Measurements from ENCODE around the gene GLYATL1. TPM values are rescaled to one million over a fixed set of nuclear protein-coding genes. Genes with fewer than 3 reads are reported as not detected.

GLYATL1 gene
- total and polyA plus RNA-seq, 2 of the 8 experiments (the other 6 are each of a cell fraction or from before 2014, with no cell fraction given), result 8.6 to 10.7 TPM

DNA sequence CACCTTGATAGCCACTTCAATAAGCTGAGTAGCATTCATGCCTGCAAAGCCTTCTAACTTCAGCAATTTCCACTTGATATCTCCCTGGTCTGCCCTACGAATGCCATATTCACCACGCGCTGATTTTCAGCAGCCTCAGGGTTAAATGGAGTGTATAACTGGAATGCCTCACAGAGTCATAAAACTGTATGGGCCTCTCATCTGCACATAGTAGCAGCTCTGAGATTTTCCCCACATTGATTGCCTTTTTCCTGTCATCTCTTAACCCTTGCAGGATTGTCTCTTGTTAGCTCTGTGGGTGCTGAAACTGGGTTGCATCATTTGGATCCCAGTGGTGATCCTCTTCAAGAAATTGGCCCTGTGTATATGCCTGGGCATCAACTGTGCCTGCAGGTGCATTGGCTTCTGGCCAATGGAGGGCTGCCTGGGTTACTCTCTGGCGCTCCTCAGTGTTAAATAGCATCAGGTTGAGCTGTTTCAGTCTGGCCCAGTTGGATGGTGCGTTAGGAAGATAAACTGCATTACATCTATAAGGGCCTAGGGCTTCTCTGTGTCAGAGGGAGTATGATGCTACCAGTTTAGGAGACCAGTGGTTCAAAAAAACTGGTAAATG, 17.4 kb upstream of the GLYATL1 start:
- H4K8ac ChIP-seq (ENCODE audit: extremely low read depth, insufficient read depth, low read length), result no peak overlapping the region
- H3K79me2 ChIP-seq (ENCODE audit: control insufficient read depth in 1 of 2, insufficient read depth in 2 of 2, low read length in 2 of 2), result no peaks in the 10 kb centered on the region
- no peak overlapping the region for H3K4me3 ChIP-seq (ENCODE audit: extremely low read depth in 1 of 4, insufficient read depth in 2 of 4, low read depth in 3 of 4, low read length in 4 of 4)
- no peaks in the 10 kb centered on the region for H4K20me1 ChIP-seq (replicated peaks in 1 of 2; ENCODE audit: control insufficient read depth in 1 of 2, insufficient read depth in 2 of 2, low read length in 2 of 2)
- no peaks in the 10 kb centered on the region for H3K27me3 ChIP-seq (replicated peaks in 1 of 4; ENCODE audit: control insufficient read depth in 3 of 4, extremely low read depth in 1 of 4, insufficient read depth in 3 of 4, low read length in 3 of 4)
- H3K23ac ChIP-seq (ENCODE audit: insufficient read length), result no peak overlapping the region
- no peak overlapping the region for H2AK5ac ChIP-seq (ENCODE audit: low read depth, low read length)
- FAIRE-seq, result no peak
- H3K18ac ChIP-seq (ENCODE audit: extremely low read depth, low read length), result no peak overlapping the region
- ChIA-PET CTCF (ENCODE audit: partially characterized antibody) (interaction anchor here (1.1 to 13.9 kb wide), 5 partner anchors 15 to 214 kb away, joined by 3 to 96 read pairs (median 9); no protein-coding TSS in a partner anchor), POLR2A (ENCODE audit: partially characterized antibody) (interaction anchor here (1.2 to 2.1 kb wide), 2 partner anchors 16 to 344 kb away, joined by 3 to 8 read pairs; no protein-coding TSS in a partner anchor)
- no peak overlapping the region for H3K14ac ChIP-seq (ENCODE audit: insufficient read length)
- peaks cover 1 to 19% (median 9%) of the 10 kb centered on the region in 4 experiments; a peak in 5 of 7 replicates for H3K4me1 ChIP-seq (replicated peaks in 1 of 4; ENCODE audit: control insufficient read depth in 3 of 4, insufficient read depth in 4 of 4, low read length in 3 of 4)
- H3K79me1 ChIP-seq (ENCODE audit: low read depth, low read length), result no peaks in the 10 kb centered on the region
- no peak overlapping the region for H3K4ac ChIP-seq (replicated peaks; ENCODE audit: insufficient read length, low read depth, low read length)
- 70% methylated on average over 5 of the region's 5 CpGs; no CpG with 5 or more reads in 1 of the 2 experiments for WGBS, 2 experiments (ENCODE audit: extremely low coverage in 1 of 2, insufficient coverage in 1 of 2, insufficient read length in 1 of 2, insufficient replicate concordance in 2 of 2, low coverage in 1 of 2, low lambda C conversion rate in 2 of 2, missing lambda C conversion rate in 1 of 2)
- no peaks in the 10 kb centered on the region; a peak in 1 of 8 replicates for H3K36me3 ChIP-seq (ENCODE audit: control insufficient read depth in 2 of 4, insufficient read depth in 4 of 4, low read length in 3 of 4)
- H2BK20ac ChIP-seq (ENCODE audit: low read length), result no peak overlapping the region
- no peaks in the 10 kb centered on the region for H3K23me2 ChIP-seq (ENCODE audit: low read depth, low read length)
- no peak overlapping the region for H2BK15ac ChIP-seq (ENCODE audit: low read length)
- no peak overlapping the region for H2BK5ac ChIP-seq (ENCODE audit: low read depth, low read length)
- no peak overlapping the region for H3K4me2 ChIP-seq (ENCODE audit: insufficient read depth in 1 of 2, low read depth in 2 of 2, low read length in 2 of 2)
- H4K5ac ChIP-seq (ENCODE audit: insufficient read length, low read depth, low read length), result no peak overlapping the region
- no peak overlapping the region for H4K91ac ChIP-seq (replicated peaks; ENCODE audit: insufficient read length, low read length)
- no peak for DNase-seq (ENCODE audit: low read depth in 1 of 2, low spot score in 2 of 2)
- H3K27ac ChIP-seq (ENCODE audit: low read depth, low read length), result no peak overlapping the region
- H3K9me3 ChIP-seq (ENCODE audit: insufficient read depth in 2 of 2, low read depth in 1 of 2, low read length in 1 of 2), result peaks cover 6 to 8% of the 10 kb centered on the region in 2 experiments; a peak in 3 of 4 replicates
- no peak overlapping the region for H2BK12ac ChIP-seq (ENCODE audit: low read depth, low read length)
- H3K9ac ChIP-seq (replicated peaks in 1 of 4; ENCODE audit: extremely low read depth in 1 of 4, low read depth in 3 of 4, low read length in 3 of 4), result no peak overlapping the region; a peak in 1 of 7 replicates
- no peak overlapping the region for H3K56ac ChIP-seq (replicated peaks; ENCODE audit: insufficient read length, low read depth, low read length)
- H2AFZ ChIP-seq (ENCODE audit: low read length), result no peak overlapping the region
- H2BK120ac ChIP-seq (replicated peaks; ENCODE audit: low read depth, low read length), result no peak overlapping the region
- TF ChIP-seq CTBP2 (IDR thresholded peaks at IDR 0.05; ENCODE audit: borderline replicate concordance, insufficient read depth, insufficient read length, low read length) (no peak), POLR2AphosphoS5 (IDR thresholded peaks at IDR 0.05; ENCODE audit: low read depth, low read length) (no peak), GTF2F1 (IDR thresholded peaks at IDR 0.05; ENCODE audit: borderline replicate concordance, low read depth, low read length) (no peak), SUZ12 (IDR thresholded peaks at IDR 0.05; ENCODE audit: low read length) (no peak), CHD1 (IDR thresholded peaks at IDR 0.05; ENCODE audit: low read depth, low read length) (no peak), CBX8 (IDR thresholded peaks at IDR 0.05; ENCODE audit: borderline replicate concordance, low read depth, low read length) (no peak), JUND (IDR thresholded peaks at IDR 0.05; ENCODE audit: low read length) (no peak), TBP (IDR thresholded peaks at IDR 0.05; ENCODE audit: low read depth, low read length) (no peak), GABPA (IDR thresholded peaks at IDR 0.05; ENCODE audit: borderline replicate concordance, insufficient read depth, low read length) (no peak), POU5F1 (IDR thresholded peaks at IDR 0.05; ENCODE audit: low read depth, low read length) (no peak)
- TF ChIP-seq, protein P1, sequence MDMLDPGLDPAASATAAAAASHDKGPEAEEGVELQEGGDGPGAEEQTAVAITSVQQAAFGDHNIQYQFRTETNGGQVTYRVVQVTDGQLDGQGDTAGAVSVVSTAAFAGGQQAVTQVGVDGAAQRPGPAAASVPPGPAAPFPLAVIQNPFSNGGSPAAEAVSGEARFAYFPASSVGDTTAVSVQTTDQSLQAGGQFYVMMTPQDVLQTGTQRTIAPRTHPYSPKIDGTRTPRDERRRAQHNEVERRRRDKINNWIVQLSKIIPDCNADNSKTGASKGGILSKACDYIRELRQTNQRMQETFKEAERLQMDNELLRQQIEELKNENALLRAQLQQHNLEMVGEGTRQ (IDR thresholded peaks at IDR 0.05; ENCODE audit: low read length), result no peak
